Loucy (cell line): ENCODE measurements around the gene SLC9B1.
"Not testable (repeated sequence)": the region's sequence is repeated elsewhere in the genome, so short reads cannot be mapped to it uniquely, and the experiment has no call there.

ENCODE experiments used
- H2AFZ ChIP-seq: fragments of 200-600 bp; sonication (generic); 2 replicates; pipeline ENCODE4 v1.6.0; 2016; ENCODE audit warnings: antibody characterized with exemption, mild to moderate bottlenecking, low read length, moderate library complexity
- H3F3A ChIP-seq: fragments of 200-600 bp; 2 replicates; pipeline ENCODE4 v1.6.0; 2016; ENCODE audit warnings: antibody characterized with exemption, low read depth, mild to moderate bottlenecking
- H3K27me3 ChIP-seq: fragments of 200-600 bp; sonication (generic); 2 replicates; pipeline ENCODE4 v1.6.1; 2014; ENCODE audit warnings: low read length, mild to moderate bottlenecking; ENCODE audit not compliant: insufficient read depth, poor library complexity, severe bottlenecking
- H3K36me3 ChIP-seq: fragments of 200-600 bp; sonication (generic); 2 replicates; pipeline ENCODE4 v1.6.1; 2016; ENCODE audit warnings: low read length; ENCODE audit not compliant: insufficient read depth
- H3K4me1 ChIP-seq: fragments of 200-600 bp; sonication (generic); 2 replicates; pipeline ENCODE4 v1.5.1; 2014; ENCODE audit warnings: low read length, mild to moderate bottlenecking; ENCODE audit not compliant: insufficient read depth, poor library complexity, severe bottlenecking
- H3K4me2 ChIP-seq: fragments of 200-600 bp; sonication (generic); 2 replicates; pipeline ENCODE4 v1.6.0; 2014; ENCODE audit warnings: antibody characterized with exemption, low read length, low read depth, mild to moderate bottlenecking; ENCODE audit not compliant: poor library complexity, severe bottlenecking
- H3K4me3 ChIP-seq: fragments of 200-600 bp; sonication (generic); 2 replicates; pipeline ENCODE4 v1.5.1; 2014; ENCODE audit warnings: low read length, mild to moderate bottlenecking, mixed read lengths; ENCODE audit not compliant: poor library complexity, severe bottlenecking
- H3K79me2 ChIP-seq: fragments of 200-600 bp; sonication (generic); 2 replicates; pipeline ENCODE4 v1.6.1; 2014; ENCODE audit warnings: low read length; ENCODE audit not compliant: insufficient read depth
- H3K9ac ChIP-seq: fragments of 200-600 bp; sonication (generic); 2 replicates; pipeline ENCODE4 v1.6.0; 2014; ENCODE audit warnings: mild to moderate bottlenecking, low read depth, low read length, moderate library complexity; ENCODE audit not compliant: poor library complexity, severe bottlenecking
- H3K9me2 ChIP-seq: fragments of 200-600 bp; sonication (generic); replicated peaks from 2 replicates; pipeline ENCODE4 v1.6.1; 2016; ENCODE audit warnings: low read depth, low read length, mixed read lengths
- H3K9me3 ChIP-seq: fragments of 200-600 bp; sonication (generic); 2 replicates; pipeline ENCODE4 v1.6.1; 2014; ENCODE audit warnings: mild to moderate bottlenecking, antibody characterized with exemption, low read length, low read depth; ENCODE audit not compliant: insufficient read depth
- H4K20me1 ChIP-seq: fragments of 200-600 bp; sonication (generic); 2 replicates; pipeline ENCODE4 v1.6.0; 2014; ENCODE audit warnings: antibody characterized with exemption, low read length, mild to moderate bottlenecking; ENCODE audit not compliant: insufficient read depth, poor library complexity, severe bottlenecking
- EZH2phosphoT487 ChIP-seq: fragments of 200-600 bp; IDR thresholded peaks from 2 replicates; pipeline ENCODE4 v1.6.1; 2018; ENCODE audit warnings: antibody characterized with exemption, mild to moderate bottlenecking, moderate library complexity, borderline replicate concordance
- TF ChIP-seq, protein P1 (sequence below): fragments of 200-600 bp; sonication (generic); conservative IDR thresholded peaks from 2 replicates; pipeline ENCODE4 v1.5.1; 2014; ENCODE audit warnings: mild to moderate bottlenecking, antibody characterized with exemption, low read length

SLC9B1 gene

DNA sequence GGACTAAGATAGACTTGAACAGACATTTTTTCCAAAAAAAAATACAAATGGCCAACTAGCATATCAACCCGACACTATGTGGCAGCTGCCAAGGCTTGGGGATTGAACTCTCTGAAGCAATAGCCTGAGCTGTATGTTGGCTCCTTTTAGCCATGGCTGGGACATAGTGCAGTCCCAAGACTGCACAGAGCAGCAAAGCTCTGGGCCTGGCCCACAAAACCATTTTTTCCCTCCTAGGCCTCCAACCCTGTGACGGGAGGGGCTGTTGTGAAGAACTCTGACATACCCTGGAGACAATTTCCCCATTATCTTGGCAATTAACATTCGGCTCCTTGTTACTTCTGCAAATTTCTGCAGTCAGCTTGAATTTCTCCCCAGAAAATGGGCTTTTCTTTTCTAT is 100.6 kb downstream of the SLC9B1 start:
- Histone ChIP-seq H3K79me2 (no peaks in the 10 kb centered on the region), H3F3A (no peaks in the 10 kb centered on the region), H4K20me1 (no peaks in the 10 kb centered on the region), H3K9me2 (no peaks in the 10 kb centered on the region), H3K36me3 (no peaks in the 10 kb centered on the region), H3K4me2 (no peak overlapping the region), H3K4me3 (no peak overlapping the region), H3K27me3 (no peaks in the 10 kb centered on the region), H3K9ac (no peak overlapping the region), H2AFZ (no peak overlapping the region), H3K9me3 (no peaks in the 10 kb centered on the region), H3K4me1 (no peaks in the 10 kb centered on the region)
- TF ChIP-seq, protein P1, sequence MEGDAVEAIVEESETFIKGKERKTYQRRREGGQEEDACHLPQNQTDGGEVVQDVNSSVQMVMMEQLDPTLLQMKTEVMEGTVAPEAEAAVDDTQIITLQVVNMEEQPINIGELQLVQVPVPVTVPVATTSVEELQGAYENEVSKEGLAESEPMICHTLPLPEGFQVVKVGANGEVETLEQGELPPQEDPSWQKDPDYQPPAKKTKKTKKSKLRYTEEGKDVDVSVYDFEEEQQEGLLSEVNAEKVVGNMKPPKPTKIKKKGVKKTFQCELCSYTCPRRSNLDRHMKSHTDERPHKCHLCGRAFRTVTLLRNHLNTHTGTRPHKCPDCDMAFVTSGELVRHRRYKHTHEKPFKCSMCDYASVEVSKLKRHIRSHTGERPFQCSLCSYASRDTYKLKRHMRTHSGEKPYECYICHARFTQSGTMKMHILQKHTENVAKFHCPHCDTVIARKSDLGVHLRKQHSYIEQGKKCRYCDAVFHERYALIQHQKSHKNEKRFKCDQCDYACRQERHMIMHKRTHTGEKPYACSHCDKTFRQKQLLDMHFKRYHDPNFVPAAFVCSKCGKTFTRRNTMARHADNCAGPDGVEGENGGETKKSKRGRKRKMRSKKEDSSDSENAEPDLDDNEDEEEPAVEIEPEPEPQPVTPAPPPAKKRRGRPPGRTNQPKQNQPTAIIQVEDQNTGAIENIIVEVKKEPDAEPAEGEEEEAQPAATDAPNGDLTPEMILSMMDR, result no peak
- no peak for TF ChIP-seq EZH2phosphoT487

DNA sequence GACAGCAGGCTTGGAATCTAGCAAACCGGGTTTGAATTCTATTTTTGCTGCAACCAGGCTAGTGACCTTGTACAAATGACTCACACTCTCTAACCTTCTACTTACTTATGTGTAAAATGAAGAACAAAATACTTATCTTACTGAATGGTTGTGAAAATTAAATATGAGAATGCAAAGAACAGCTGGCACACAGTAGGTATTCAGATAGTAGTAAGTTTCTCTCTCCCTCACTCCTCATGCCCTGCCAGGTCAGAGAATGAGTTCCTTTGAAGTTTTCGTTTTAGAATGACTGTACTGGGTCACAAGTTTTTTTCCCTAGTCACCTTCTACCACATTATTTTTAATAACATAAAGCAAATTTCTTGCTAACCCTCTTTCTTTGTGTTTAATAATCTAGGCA is 117.7 kb downstream of the SLC9B1 start:
- Histone ChIP-seq H3K4me1 (no peaks in the 10 kb centered on the region), H3K9ac (no peak overlapping the region), H3K9me3 (no peaks in the 10 kb centered on the region), H3K36me3 (no peaks in the 10 kb centered on the region), H3K4me2 (no peak overlapping the region), H3K27me3 (no peaks in the 10 kb centered on the region), H3K4me3 (no peak overlapping the region), H3K9me2 (no peaks in the 10 kb centered on the region), H3F3A (no peaks in the 10 kb centered on the region), H3K79me2 (no peaks in the 10 kb centered on the region), H4K20me1 (no peaks in the 10 kb centered on the region), H2AFZ (no peak overlapping the region)
- no peak for TF ChIP-seq EZH2phosphoT487
- TF ChIP-seq, protein P1, result no peak

DNA sequence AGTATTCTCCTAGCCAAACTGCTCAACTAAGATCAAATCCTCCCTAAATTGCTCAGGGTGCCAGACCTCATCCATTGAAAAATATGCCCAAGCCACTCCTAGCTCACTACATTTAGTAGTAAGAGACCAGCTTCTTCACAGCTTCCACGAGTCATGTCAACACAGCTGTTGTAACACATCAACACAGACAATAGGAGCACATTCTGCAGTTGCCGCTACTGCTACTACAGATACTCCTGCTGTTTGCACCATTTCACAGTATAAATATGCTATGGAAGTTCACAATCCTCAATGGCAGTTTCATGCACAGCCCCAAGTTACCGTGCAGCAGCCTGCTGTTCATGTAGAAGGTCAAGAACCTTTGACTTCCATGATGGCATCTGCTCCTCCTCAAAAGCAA is 121.9 kb downstream of the SLC9B1 start:
- not testable (repeated sequence) for H3K79me2 ChIP-seq, H3K4me1 ChIP-seq, H3K9me2 ChIP-seq, H3K9ac ChIP-seq, H3K27me3 ChIP-seq, H3F3A ChIP-seq, H4K20me1 ChIP-seq, H3K4me3 ChIP-seq, H3K36me3 ChIP-seq, H3K9me3 ChIP-seq, H2AFZ ChIP-seq, H3K4me2 ChIP-seq

DNA sequence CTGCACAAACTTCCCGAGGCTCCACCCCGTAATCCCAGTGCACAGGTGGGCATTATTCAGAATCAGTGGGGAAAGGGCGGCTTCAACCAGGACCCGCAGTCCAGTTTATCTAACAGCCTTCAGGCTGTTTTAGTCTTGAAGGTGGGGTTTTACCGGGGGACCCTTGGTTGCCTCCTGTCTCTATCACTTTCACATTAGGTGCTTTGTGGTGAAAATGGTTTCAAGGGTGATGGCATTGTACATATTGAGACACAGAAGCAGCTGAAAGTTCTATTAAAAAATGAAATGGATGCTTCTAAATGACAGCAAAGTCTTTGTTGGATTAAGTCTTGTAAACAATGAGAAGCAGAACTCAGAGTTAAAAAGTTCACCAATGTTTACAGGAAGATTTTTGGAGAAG is 123.0 kb downstream of the SLC9B1 start:
- H3K79me2 ChIP-seq, H4K20me1 ChIP-seq, H3K9me2 ChIP-seq, H3K9me3 ChIP-seq, H3F3A ChIP-seq, H3K9ac ChIP-seq, H3K36me3 ChIP-seq, H3K27me3 ChIP-seq, H3K4me1 ChIP-seq, H3K4me2 ChIP-seq, H2AFZ ChIP-seq, H3K4me3 ChIP-seq: not testable (repeated sequence)

DNA sequence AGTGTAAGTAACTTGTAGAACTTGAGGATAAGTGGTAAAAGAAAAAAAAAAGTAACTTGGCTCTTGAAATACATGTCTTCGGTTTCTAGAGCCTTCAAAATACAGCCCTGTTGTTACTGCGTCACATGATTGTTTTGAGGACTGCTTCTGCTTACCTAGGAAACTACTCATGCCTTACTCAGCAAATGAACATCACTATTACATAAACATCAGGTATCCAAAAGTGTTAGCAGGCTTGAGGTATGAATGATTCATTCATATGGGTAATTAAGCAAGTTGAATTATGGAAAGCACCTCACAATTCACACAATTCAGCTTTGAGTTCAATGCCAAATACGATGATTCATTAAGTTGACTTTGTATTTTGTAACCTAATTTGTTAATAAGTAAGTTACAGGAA is 129.6 kb downstream of the SLC9B1 start:
- not testable (repeated sequence) for H3K36me3 ChIP-seq, H3K9ac ChIP-seq, H3K79me2 ChIP-seq, H3K27me3 ChIP-seq, H3K9me2 ChIP-seq, H4K20me1 ChIP-seq, H3K4me1 ChIP-seq, H3K4me3 ChIP-seq, H2AFZ ChIP-seq, H3K4me2 ChIP-seq, H3F3A ChIP-seq, H3K9me3 ChIP-seq

DNA sequence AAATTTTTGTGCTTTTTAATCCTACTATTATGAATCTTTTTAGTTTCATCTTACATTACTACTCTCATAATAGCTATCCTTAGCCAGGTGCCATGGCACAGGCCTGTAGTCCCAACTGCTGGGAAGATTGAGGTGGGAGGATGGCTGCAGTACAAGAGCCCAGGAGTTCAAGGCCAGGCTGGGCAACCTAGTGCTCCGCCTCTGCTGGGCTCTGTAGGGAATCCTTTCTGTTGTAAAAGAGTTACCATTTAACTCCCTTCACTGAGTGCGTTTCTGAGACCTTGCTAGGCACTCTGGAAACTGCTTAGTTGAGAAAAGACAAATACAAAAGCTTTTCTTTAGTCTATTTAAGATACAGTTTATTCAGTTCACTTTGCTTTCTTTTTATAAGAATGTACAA is 130.9 kb downstream of the SLC9B1 start:
- not testable (repeated sequence) for H3F3A ChIP-seq, H3K9me2 ChIP-seq, H4K20me1 ChIP-seq, H3K36me3 ChIP-seq, H3K4me1 ChIP-seq, H3K9me3 ChIP-seq, H3K27me3 ChIP-seq, H3K79me2 ChIP-seq, H3K9ac ChIP-seq, H2AFZ ChIP-seq, H3K4me2 ChIP-seq, H3K4me3 ChIP-seq
